OCI-LY3 (cell line): ENCODE results near the gene PATE2.

ENCODE experiments used
- H2AFZ ChIP-seq: fragments of 200-600, 300-600 bp; shearing (Covaris generic); 2 replicates; pipeline ENCODE4 v1.6.0; 2014; ENCODE audit warnings: antibody characterized with exemption, low read depth, low read length
- H3K27ac ChIP-seq: fragments of 200-600, 300-600 bp; sonication (generic); 2 replicates; pipeline ENCODE4 v1.5.1; 2014; ENCODE audit warnings: mild to moderate bottlenecking, low read length, moderate library complexity, mixed read lengths
- H3K27me3 ChIP-seq: fragments of 200-600, 300-600 bp; sonication (generic); 2 replicates; pipeline ENCODE4 v1.6.1; 2014; ENCODE audit warnings: low read depth, low read length, mixed read lengths
- H3K36me3 ChIP-seq: fragments of 200-600, 300-600 bp; sonication (generic); replicated peaks from 2 replicates; pipeline ENCODE3; 2014; ENCODE audit warnings: low read depth, low read length, mixed read lengths
- H3K4me1 ChIP-seq: fragments of 300-600, 200-600 bp; sonication (generic); 2 replicates; pipeline ENCODE4 v1.6.1; 2014; ENCODE audit warnings: low read length, mixed read lengths
- H3K4me2 ChIP-seq: fragments of 200-600, 300-600 bp; sonication (generic); 2 replicates; pipeline ENCODE4 v1.6.1; 2014; ENCODE audit warnings: low read length, mixed read lengths
- H3K4me3 ChIP-seq: fragments of 300-600, 200-600 bp; sonication (generic); 2 replicates; pipeline ENCODE4 v1.5.1; 2014; ENCODE audit warnings: antibody characterized with exemption, mild to moderate bottlenecking, low read length, moderate library complexity
- H3K79me2 ChIP-seq: fragments of 300-600, 200-600 bp; shearing (Covaris generic); 2 replicates; pipeline ENCODE4 v1.6.1; 2014; ENCODE audit warnings: mild to moderate bottlenecking, low read length, mixed read lengths
- H3K9ac ChIP-seq: fragments of 300-600, 200-600 bp; shearing (Covaris generic); 2 replicates; pipeline ENCODE4 v1.6.0; 2014; ENCODE audit warnings: mild to moderate bottlenecking, low read length, moderate library complexity
- H3K9me3 ChIP-seq: fragments of 200-600, 300-600 bp; shearing (Covaris generic); 2 replicates; pipeline ENCODE4 v1.6.1; 2014; ENCODE audit warnings: low read length, mixed read lengths; ENCODE audit not compliant: insufficient read depth
- H4K20me1 ChIP-seq: fragments of 200-600, 300-600 bp; sonication (generic); 2 replicates; pipeline ENCODE4 v1.6.1; 2016; ENCODE audit warnings: low read length, mixed read lengths; ENCODE audit not compliant: insufficient read depth
- EZH2phosphoT487 ChIP-seq: fragments of 200-600 bp; shearing (Covaris generic); IDR thresholded peaks from 2 replicates; pipeline ENCODE4 v1.6.1; 2018; ENCODE audit warnings: antibody characterized with exemption, mixed run types, low read depth
- TF ChIP-seq, protein P1 (sequence below): fragments of 200-600, 300-600 bp; sonication (generic); IDR thresholded peaks from 2 replicates; pipeline ENCODE4 v1.5.1; 2014; ENCODE audit warnings: antibody characterized with exemption, low read length, low read depth

PATE2 gene

DNA sequence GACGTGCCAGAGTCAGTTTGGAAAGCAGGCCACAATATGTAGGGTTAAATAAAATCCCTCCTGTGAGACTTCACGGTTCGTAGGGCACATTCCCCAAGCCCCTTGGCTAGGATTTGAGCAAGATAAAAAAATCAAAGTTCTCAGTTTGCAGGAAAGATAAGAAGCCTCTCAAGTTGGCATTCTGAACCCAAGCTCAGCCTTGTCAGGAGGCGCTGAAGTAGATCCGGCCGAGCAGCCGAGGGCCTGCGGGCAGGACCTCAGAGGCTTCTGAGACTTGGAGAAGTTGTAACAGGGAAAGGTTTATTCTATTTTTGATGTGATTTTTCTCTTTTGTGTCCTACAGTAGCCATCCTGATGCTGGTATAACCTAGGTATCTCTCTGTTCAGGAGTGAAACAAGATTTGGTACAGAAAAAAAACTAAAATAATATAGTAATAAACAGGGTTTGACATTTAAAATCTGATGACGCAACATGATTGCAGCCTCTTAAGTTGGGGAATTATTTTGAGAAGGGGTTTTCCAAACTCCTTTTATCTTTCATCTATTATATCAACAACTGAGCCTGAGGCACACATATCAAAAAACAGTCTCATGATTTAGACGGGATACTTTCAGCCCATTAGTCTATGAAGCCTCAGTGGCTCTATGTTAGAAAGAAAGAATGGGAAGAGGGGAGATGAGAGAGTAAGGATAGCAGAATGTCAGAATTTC, 10.1 kb downstream of the PATE2 start:
- Histone ChIP-seq H3K27me3 (peaks cover 38% of the 10 kb centered on the region), H3K36me3 (no peaks in the 10 kb centered on the region), H3K4me1 (no peaks in the 10 kb centered on the region), H3K79me2 (no peaks in the 10 kb centered on the region), H3K4me3 (no peak overlapping the region), H4K20me1 (no peaks in the 10 kb centered on the region), H2AFZ (no peak overlapping the region), H3K27ac (no peak overlapping the region), H3K9ac (no peak overlapping the region), H3K4me2 (no peak overlapping the region), H3K9me3 (no peaks in the 10 kb centered on the region)
- TF ChIP-seq, protein P1, sequence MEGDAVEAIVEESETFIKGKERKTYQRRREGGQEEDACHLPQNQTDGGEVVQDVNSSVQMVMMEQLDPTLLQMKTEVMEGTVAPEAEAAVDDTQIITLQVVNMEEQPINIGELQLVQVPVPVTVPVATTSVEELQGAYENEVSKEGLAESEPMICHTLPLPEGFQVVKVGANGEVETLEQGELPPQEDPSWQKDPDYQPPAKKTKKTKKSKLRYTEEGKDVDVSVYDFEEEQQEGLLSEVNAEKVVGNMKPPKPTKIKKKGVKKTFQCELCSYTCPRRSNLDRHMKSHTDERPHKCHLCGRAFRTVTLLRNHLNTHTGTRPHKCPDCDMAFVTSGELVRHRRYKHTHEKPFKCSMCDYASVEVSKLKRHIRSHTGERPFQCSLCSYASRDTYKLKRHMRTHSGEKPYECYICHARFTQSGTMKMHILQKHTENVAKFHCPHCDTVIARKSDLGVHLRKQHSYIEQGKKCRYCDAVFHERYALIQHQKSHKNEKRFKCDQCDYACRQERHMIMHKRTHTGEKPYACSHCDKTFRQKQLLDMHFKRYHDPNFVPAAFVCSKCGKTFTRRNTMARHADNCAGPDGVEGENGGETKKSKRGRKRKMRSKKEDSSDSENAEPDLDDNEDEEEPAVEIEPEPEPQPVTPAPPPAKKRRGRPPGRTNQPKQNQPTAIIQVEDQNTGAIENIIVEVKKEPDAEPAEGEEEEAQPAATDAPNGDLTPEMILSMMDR = no peak
- TF ChIP-seq EZH2phosphoT487 = no peak

DNA sequence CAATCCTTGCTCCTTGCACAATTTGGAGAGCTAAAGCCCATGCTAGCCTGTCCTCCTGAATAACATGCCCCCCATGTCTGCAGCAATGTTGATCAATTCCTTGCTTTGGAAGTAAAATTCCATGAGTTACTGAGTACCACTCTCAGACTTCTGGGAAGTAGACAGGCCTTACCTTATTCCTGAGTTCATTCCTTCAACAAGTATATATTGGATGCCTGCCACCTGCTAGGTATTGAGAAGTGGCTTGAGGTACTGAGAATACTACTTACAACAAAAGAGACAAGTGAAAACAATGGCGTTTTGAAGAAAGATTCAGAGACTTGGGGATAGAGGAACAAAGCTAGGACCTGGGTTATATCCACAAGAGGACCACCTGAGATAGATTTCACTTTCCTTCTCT, 12.4 kb downstream of the PATE2 start:
- Histone ChIP-seq H3K36me3 (no peaks in the 10 kb centered on the region), H3K4me1 (no peaks in the 10 kb centered on the region), H3K4me2 (no peak overlapping the region), H2AFZ (no peak overlapping the region), H3K27me3 (peaks cover 38% of the 10 kb centered on the region), H4K20me1 (no peaks in the 10 kb centered on the region), H3K79me2 (no peaks in the 10 kb centered on the region), H3K9ac (no peak overlapping the region), H3K9me3 (no peaks in the 10 kb centered on the region), H3K4me3 (no peak overlapping the region), H3K27ac (no peak overlapping the region)
- TF ChIP-seq EZH2phosphoT487 = no peak
- TF ChIP-seq, protein P1 = no peak

DNA sequence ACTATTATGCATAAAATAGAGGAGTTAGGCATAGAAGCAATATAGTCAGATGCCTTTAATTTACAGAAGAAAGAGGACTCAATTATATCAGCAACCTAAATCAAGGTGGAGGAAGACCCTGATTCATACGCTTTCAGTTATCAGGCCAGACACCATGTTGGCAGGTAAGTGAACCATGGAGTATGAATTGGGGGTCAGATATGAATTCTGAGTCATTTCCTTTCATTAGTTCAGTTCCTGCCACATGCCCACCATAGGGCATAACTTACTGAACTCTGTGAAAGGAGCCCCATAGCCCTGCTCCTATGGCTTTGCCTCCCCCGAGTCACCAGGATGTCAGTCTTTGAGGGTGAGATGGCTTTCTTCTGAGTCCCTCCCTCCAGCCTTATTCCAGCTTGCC, 15.1 kb downstream of the PATE2 start:
- Histone ChIP-seq H3K27ac (no peak overlapping the region), H3K4me2 (no peak overlapping the region), H2AFZ (no peak overlapping the region), H3K4me1 (no peaks in the 10 kb centered on the region), H4K20me1 (no peaks in the 10 kb centered on the region), H3K4me3 (no peak overlapping the region), H3K27me3 (peaks cover 35% of the 10 kb centered on the region), H3K9me3 (no peaks in the 10 kb centered on the region), H3K9ac (no peak overlapping the region), H3K36me3 (no peaks in the 10 kb centered on the region), H3K79me2 (no peaks in the 10 kb centered on the region)
- TF ChIP-seq EZH2phosphoT487 = no peak
- TF ChIP-seq, protein P1 = no peak

DNA sequence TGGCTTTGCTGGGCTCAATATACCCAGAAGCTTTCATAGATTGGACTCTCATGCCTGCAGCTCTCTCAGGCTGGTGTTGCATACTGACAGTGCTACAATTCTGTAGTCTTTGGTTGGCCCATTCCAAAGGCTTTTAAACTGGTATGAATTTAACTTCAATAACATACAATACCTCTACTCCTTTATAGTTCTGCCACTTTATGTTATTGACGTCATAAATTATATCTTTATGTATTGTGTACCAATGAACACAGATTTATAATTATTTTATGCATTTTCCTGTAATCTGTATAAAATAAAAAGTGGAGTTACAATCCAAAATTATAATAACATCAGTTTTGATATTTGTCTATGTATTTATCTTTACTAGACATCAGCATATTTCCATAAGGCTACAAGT, 16.2 kb downstream of the PATE2 start:
- H3K27ac ChIP-seq = no peak overlapping the region
- no peak overlapping the region for H3K4me2 ChIP-seq
- no peaks in the 10 kb centered on the region for H3K79me2 ChIP-seq

More for the DNA sequence above, 16.2 kb downstream of the PATE2 start:
- Histone ChIP-seq H3K4me1 (no peaks in the 10 kb centered on the region), H3K9ac (no peak overlapping the region), H3K9me3 (no peaks in the 10 kb centered on the region), H3K27me3 (peaks cover 27% of the 10 kb centered on the region; the same call in 1 of the 2 replicates), H3K36me3 (no peaks in the 10 kb centered on the region), H3K4me3 (no peak overlapping the region), H2AFZ (no peak overlapping the region), H4K20me1 (no peaks in the 10 kb centered on the region)
- TF ChIP-seq, protein P1 = no peak
- TF ChIP-seq EZH2phosphoT487 = no peak
